ENCODE measurements around the gene ARSG.

- TF ChIP-seq ARNT (IDR thresholded peaks at IDR 0.05) = no peak
- no peak for TF ChIP-seq FOXM1 (IDR thresholded peaks at IDR 0.05; ENCODE audit: borderline replicate concordance)
- no peak for TF ChIP-seq L3MBTL2 (conservative IDR thresholded peaks at IDR 0.05)
- TF ChIP-seq TARDBP (IDR thresholded peaks at IDR 0.05) = no peak
- no peak for TF ChIP-seq LEF1 (IDR thresholded peaks at IDR 0.05; ENCODE audit: borderline replicate concordance)
- TF ChIP-seq FOXK2 (IDR thresholded peaks at IDR 0.05) = no peak
- no peak for TF ChIP-seq SP1 (IDR thresholded peaks at IDR 0.05)
- no peak for TF ChIP-seq BHLHE40 (IDR thresholded peaks at IDR 0.05; ENCODE audit: borderline replicate concordance)
These were observed 165.3 kb downstream of the ARSG start for GRCh38 chr17:68456339-68457167.
